ENCODE data around the gene PSMD3. TPM values are rescaled to one million over a fixed set of nuclear protein-coding genes. Genes with fewer than 3 reads are reported as not detected.
"Not testable (repeated sequence)": the region's sequence is repeated elsewhere in the genome, so short reads cannot be mapped to it uniquely, and the experiment has no call there.

The PSMD3 gene
- polyA plus RNA-seq (ENCODE audit: insufficient read length in 10 of 10), result 10 to 100 TPM; 75.8 to 94.2 (median 84.8) TPM
- long read RNA-seq, donor 1, transcript PSMD3-201 (12 exons, 2,158 nt), result major isoform, 15 of 39 reads
- long read RNA-seq, donor 1, partial matches to known transcripts, result 24 of 39 reads
- long read RNA-seq, donor 1, other reads (novel, unspliced or antisense), result 0 of 39 reads
- long read RNA-seq, donor 2, transcript PSMD3-201 (12 exons, 2,158 nt), result major isoform, 14 of 27 reads
- long read RNA-seq, donor 2, partial matches to known transcripts, result 13 of 27 reads
- long read RNA-seq, donor 2, other reads (novel, unspliced or antisense), result 0 of 27 reads
- long read RNA-seq, donor 3, result 0 reads
- long read RNA-seq, donor 4, transcript PSMD3-201 (12 exons, 2,158 nt), result major isoform, 12 of 39 reads
- long read RNA-seq, donor 4, partial matches to known transcripts, result 27 of 39 reads
- long read RNA-seq, donor 4, other reads (novel, unspliced or antisense), result 0 of 39 reads
- long read RNA-seq, donor 5, transcript PSMD3-201 (12 exons, 2,158 nt), result major isoform, 18 of 46 reads
- long read RNA-seq, donor 5, partial matches to known transcripts, result 27 of 46 reads
- long read RNA-seq, donor 5, other reads (novel, unspliced or antisense), result 0 of 46 reads
- long read RNA-seq, donor 6, transcript PSMD3-201 (12 exons, 2,158 nt), result major isoform, 16 of 50 reads
- long read RNA-seq, donor 6, partial matches to known transcripts, result 33 of 50 reads
- long read RNA-seq, donor 6, other reads (novel, unspliced or antisense), result 0 of 50 reads
- long read RNA-seq, donor 7, transcript PSMD3-201 (12 exons, 2,158 nt), result major isoform, 15 of 36 reads
- long read RNA-seq, donor 7, partial matches to known transcripts, result 20 of 36 reads
- long read RNA-seq, donor 7, other reads (novel, unspliced or antisense), result 0 of 36 reads
- long read RNA-seq, donor 8, transcript PSMD3-201 (12 exons, 2,158 nt), result major isoform, 11 of 18 reads
- long read RNA-seq, donor 8, partial matches to known transcripts, result 5 of 18 reads
- long read RNA-seq, donor 8, other reads (novel, unspliced or antisense), result 0 of 18 reads
- long read RNA-seq, donor 9, partial matches to known transcripts, result 0 of 2 reads
- long read RNA-seq, donor 9, other reads (novel, unspliced or antisense), result 0 of 2 reads

GRCh38 chr17:39980351-39981206, at the start of gene PSMD3:
Gene PSMD3, plus strand, starts transcription at chr17:39980807. Its CDS starts 164 bp downstream, at chr17:39980971.
- DNase-seq, result peak; percentile 100

GRCh38 chr17:39933912-39934311, 46.7 kb upstream of the PSMD3 start:
- no peak for DNase-seq

GRCh38 chr17:39934324-39934723, 46.3 kb upstream of the PSMD3 start:
- DNase-seq, result no peak

GRCh38 chr17:39935909-39936308, 44.7 kb upstream of the PSMD3 start:
- DNase-seq, result no peak

- DNase-seq, result no peak
Measured at GRCh38 chr17:39937447-39937846, 43.2 kb upstream of the PSMD3 start.

- DNase-seq, result no peak
Measured at GRCh38 chr17:39938140-39938869, 42.3 kb upstream of the PSMD3 start.

- no peak for DNase-seq
Measured at GRCh38 chr17:39939106-39939505, 41.5 kb upstream of the PSMD3 start.

- DNase-seq, result peak; percentile 67 to 86 (median 69)
Measured at GRCh38 chr17:39939588-39940419, 40.8 kb upstream of the PSMD3 start.

- DNase-seq, result no peak
Measured at GRCh38 chr17:39943702-39944392, 36.8 kb upstream of the PSMD3 start.

GRCh38 chr17:39944393-39944711, 36.3 kb upstream of the PSMD3 start:
- DNase-seq, result no peak

GRCh38 chr17:39946551-39947330, 33.9 kb upstream of the PSMD3 start:
- DNase-seq, result no peak

- DNase-seq, result not testable (repeated sequence)
Measured at GRCh38 chr17:39948489-39948828, 32.1 kb upstream of the PSMD3 start.

GRCh38 chr17:39949028-39949427, 31.6 kb upstream of the PSMD3 start:
- DNase-seq, result no peak

GRCh38 chr17:39950871-39951348, 29.7 kb upstream of the PSMD3 start:
- peak in 1 of 3 donors; percentile 40 for DNase-seq

- no peak for DNase-seq
Measured at GRCh38 chr17:39951924-39952679, 28.5 kb upstream of the PSMD3 start.

GRCh38 chr17:39952680-39953470, 27.7 kb upstream of the PSMD3 start:
- DNase-seq, result peak; percentile 90 to 96 (median 92)
